IPS DF 19.7 (cell line): ENCODE data around the gene THOC2.
"Not testable (repeated sequence)": the region's sequence is repeated elsewhere in the genome, so short reads cannot be mapped to it uniquely, and the experiment has no call there.

Source experiments
- DNase-seq: peaks from one replicate; pipeline ENCODE4 v3.0.0-alpha.2; 2013; ENCODE audit warnings: low read depth, low spot score

THOC2 gene

GRCh38 chrX:123738378-123738940 is 5.6 kb upstream of the THOC2 start:
- no peak for DNase-seq

DNA sequence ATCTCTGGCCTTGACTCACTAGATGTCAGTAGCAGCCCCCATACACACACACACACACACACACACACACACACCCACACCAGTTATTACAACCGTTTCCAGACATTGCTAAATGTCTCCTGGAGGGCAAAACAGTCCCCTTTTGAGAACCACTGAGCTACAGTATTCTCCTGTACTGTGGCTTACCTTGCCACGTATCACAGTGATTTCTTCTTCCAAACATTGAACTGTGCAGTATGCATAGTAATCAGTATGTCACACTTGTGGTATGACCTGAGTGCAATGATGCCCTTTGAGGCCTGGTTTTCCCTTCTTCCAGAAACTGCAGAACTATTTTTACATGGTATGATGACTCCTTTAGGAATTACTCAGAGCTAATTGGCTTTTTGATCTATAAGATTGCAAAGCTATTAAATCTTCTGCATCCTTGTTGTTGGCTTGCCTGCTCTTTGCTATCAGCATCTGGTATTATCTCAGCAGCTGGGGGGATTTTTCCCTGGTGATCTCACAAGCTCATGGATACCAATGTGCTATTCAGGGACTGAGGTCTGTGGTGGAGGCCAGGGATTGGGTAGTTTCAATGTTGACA is 3.6 kb upstream of the THOC2 start:
- no peak for DNase-seq

GRCh38 chrX:123735137-123735536 is 2.3 kb upstream of the THOC2 start:
- DNase-seq = not testable (repeated sequence)

- not testable (repeated sequence) for DNase-seq
Measured at GRCh38 chrX:123734079-123734478, 1.2 kb upstream of the THOC2 start.

GRCh38 chrX:123731987-123732669 is 724 bp downstream of the THOC2 start:
- no peak for DNase-seq

- no peak for DNase-seq
Measured at GRCh38 chrX:123731258-123731986, 1.4 kb downstream of the THOC2 start.

DNA sequence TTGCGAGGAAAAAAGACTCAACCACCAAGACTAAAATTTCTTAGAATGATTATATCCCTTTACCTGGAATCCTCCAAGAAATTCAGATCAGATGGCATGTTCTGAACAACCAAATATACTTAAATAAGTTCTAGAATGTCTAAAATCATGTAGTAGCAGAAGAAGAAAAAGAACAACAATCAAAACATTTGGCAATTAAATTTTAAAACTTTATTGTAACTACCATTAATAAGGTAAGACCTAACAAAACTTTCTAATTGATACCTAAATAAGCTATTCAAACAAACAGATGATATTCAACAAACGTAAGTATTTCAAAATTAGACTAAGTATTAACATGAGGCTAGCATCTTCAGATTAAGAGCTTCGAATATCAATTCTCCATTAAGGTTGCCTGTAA is 4.3 kb downstream of the THOC2 start:
- no peak for DNase-seq

DNA sequence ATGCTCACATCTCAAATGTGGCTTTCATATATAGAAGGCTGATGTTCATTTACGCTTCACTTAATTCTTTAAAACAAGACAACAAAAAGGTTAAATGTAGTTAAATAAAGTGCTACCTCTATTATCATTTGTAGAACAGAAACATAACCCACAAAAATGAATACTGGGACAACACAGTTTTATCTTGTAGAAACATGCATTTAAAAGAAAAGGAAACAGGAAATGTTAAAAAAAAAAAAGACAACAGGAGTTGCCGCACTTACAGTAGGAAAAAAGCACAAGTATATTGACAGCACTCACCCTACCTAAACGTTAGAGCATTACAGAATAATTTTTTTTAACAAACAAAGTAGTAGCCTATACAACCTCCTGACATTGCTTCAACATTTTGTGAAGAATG is 4.8 kb downstream of the THOC2 start:
- no peak for DNase-seq

DNA sequence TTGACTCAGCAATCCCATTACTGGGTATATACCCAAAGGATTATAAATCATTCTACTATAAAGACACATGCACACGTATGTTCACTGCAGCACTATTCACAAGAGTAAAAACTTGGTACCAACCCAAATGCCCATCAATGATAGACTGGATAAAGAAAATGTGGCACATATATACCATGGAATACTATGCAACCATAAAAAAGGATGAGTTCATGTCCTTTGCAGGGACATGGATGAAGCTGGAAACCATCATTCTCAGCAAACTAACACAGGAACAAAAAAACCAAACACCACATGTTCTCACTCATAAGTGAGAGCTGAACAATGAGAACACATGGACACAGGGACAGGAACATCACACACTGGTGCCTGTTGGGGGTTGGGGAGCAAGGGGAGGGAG is 10.7 kb downstream of the THOC2 start:
- not testable (repeated sequence) for DNase-seq

DNA sequence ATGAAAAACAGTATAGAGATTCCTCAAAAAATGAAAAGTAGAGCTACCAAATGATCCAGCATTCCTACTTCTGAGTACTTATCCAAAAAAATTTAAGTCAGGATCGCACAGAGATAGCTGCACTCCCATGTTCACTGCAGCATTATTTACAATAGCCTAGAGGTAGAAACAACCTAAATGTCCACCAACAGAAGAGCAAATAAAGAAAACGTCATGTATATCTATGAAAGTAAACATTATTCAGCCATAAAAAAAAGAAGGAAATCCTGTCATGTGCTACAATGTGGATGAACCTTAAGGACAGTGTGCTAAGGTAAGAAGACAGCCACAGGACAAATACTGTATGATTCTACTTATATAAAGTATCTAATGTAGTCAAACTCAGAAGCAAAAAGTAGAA is 12.4 kb downstream of the THOC2 start:
- DNase-seq = no peak

DNA sequence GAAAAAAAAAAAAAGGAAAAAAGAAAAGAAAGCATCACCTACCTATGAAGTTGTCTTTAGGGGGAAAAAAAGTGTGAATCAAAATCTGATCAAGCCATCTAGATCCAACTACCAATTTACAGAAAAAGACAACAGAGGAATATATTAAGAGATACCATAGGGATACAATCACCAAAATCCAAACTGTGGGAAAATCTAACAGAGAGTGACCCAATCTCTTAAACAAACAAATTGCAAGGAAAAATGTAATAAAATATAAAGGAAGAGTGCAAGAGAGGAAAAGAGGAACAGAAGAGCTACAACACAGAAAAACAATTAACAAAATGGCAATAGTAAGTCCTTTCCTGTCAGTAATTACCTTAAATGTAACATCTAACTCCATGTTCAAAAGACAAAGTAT is 19.0 kb downstream of the THOC2 start:
- no peak for DNase-seq

DNA sequence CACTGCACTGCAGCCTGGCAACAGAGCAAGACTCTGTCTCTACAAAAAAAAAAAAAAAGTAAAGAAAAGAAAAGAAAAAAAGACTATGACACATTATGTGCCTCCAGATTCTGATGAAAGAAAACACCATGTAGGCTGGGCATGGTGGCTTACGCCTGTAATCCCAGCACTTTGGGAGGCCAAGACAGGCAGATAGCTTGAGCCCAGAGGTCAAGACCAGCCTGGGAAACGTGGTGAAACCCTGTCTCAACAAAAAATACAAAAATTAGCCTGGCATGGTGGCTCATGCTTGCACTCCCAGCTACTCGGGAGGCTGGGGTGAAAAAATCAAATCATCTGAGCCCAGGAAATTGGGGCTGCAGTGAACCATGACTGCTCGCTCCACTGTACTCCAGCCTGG is 19.4 kb downstream of the THOC2 start:
- DNase-seq = no peak

GRCh38 chrX:123711201-123711600 is 21.7 kb downstream of the THOC2 start:
- not testable (repeated sequence) for DNase-seq

- DNase-seq = no peak
Measured at GRCh38 chrX:123704781-123705180, 28.1 kb downstream of the THOC2 start.

- DNase-seq = no peak
Measured at GRCh38 chrX:123698979-123699520, 33.8 kb downstream of the THOC2 start.

DNA sequence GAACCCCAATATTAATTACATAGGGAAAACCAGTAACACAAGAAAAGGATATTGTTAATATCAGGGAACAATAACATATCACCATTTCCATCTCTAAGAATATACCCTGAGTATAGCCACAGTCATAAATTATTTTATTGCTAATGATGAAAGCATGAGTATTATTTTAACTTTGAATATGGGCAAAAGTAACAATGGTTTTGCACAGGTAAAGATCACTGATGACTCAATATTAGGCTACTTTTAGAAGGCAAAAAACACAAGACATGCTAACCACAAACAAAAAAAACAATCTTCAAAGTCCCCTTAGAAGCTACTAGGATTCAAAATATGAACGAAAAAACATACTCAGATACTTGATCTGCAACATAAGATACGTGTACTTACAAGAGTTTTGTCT is 36.5 kb downstream of the THOC2 start:
- no peak for DNase-seq

DNA sequence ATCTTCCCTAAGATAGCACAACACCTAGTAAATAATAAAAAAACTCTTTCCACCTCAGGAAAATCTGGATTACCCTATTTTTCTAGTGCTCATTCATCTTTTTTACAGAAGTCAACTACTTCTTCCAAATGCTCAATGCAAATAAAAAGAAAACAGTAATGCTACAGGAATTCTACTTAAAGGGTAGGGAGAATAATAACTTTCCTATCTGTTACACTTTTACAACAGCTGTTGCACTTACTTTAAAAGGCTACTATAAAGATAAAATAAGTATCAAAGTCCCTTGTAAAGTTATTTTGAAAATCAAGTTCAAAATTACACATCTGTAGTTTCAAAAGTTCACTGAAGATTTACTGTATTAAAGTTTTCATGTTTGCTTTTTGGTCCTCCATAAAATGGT is 37.6 kb downstream of the THOC2 start:
- DNase-seq = no peak

DNA sequence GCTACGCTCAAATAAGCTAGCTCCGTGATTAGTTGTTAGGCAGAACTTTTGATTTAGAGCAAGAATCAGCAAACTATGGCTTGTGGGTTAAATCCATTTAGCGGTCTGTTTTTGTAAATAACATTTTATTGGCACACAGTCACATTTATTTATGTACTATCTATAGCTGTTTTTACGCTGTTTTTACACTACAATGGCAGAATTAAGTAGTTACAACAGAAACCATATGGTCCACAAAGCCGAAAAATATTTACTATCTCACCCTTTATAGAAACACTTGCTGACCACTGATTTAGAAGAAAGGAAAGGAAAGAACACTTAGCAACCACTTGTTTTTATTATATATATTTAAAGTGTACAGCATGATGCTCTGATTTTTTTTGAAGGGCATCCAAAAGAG is 41.1 kb downstream of the THOC2 start:
- DNase-seq = no peak

- no peak for DNase-seq
Measured at GRCh38 chrX:123688524-123688923, 44.3 kb downstream of the THOC2 start.

DNA sequence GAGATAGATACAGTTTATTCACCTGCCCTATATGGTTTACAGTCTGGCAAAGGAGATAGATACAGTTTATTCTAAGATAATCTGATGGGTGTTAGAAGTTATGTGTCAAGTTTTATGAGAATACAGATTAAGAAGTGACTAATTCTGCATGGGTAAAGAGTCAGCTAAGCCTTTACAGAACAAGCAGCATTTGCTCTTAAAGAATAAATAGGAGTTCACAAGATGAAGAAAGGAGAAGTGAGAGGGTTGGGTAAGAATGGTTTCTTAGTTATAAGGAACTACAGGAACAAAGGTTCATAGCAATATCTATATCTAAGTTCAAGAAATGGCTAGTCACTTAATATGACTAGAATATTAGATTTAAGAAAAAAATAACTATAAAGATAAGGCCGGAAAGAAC is 47.6 kb downstream of the THOC2 start:
- no peak for DNase-seq

- DNase-seq = no peak
Measured at GRCh38 chrX:123682186-123682585, 50.7 kb downstream of the THOC2 start.

GRCh38 chrX:123679733-123680460 is 53.0 kb downstream of the THOC2 start:
- not testable (repeated sequence) for DNase-seq
